ENCODE measurements around the gene SCGN.
"Not testable (repeated sequence)": the region's sequence is repeated elsewhere in the genome, so short reads cannot be mapped to it uniquely, and the experiment has no call there.

SCGN gene

DNA sequence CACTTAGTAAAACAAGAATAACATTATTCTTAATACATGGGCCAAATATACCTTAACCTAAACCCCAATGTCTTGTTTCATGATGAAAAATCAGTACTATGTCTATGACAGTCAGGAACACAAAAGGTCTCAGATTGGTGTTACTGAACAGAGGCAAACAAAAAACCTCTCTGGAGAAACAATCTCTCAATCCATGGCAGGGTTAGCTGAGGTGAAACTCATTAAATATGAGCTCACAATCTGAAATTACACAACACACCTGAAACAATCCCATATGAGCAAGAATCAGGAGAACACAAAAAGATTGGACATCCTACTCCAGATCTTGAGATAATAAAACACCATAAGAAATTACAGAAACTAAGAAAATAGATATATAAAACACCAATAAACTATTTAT lies 96.0 kb downstream of the SCGN start:
- no peak overlapping the region for H3K4me3 ChIP-seq (ENCODE audit: low read depth, low read length)
- TF ChIP-seq, protein P1, sequence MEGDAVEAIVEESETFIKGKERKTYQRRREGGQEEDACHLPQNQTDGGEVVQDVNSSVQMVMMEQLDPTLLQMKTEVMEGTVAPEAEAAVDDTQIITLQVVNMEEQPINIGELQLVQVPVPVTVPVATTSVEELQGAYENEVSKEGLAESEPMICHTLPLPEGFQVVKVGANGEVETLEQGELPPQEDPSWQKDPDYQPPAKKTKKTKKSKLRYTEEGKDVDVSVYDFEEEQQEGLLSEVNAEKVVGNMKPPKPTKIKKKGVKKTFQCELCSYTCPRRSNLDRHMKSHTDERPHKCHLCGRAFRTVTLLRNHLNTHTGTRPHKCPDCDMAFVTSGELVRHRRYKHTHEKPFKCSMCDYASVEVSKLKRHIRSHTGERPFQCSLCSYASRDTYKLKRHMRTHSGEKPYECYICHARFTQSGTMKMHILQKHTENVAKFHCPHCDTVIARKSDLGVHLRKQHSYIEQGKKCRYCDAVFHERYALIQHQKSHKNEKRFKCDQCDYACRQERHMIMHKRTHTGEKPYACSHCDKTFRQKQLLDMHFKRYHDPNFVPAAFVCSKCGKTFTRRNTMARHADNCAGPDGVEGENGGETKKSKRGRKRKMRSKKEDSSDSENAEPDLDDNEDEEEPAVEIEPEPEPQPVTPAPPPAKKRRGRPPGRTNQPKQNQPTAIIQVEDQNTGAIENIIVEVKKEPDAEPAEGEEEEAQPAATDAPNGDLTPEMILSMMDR (IDR thresholded peaks at IDR 0.05; ENCODE audit: borderline replicate concordance, insufficient read depth, low read depth, low read length): no peak

DNA sequence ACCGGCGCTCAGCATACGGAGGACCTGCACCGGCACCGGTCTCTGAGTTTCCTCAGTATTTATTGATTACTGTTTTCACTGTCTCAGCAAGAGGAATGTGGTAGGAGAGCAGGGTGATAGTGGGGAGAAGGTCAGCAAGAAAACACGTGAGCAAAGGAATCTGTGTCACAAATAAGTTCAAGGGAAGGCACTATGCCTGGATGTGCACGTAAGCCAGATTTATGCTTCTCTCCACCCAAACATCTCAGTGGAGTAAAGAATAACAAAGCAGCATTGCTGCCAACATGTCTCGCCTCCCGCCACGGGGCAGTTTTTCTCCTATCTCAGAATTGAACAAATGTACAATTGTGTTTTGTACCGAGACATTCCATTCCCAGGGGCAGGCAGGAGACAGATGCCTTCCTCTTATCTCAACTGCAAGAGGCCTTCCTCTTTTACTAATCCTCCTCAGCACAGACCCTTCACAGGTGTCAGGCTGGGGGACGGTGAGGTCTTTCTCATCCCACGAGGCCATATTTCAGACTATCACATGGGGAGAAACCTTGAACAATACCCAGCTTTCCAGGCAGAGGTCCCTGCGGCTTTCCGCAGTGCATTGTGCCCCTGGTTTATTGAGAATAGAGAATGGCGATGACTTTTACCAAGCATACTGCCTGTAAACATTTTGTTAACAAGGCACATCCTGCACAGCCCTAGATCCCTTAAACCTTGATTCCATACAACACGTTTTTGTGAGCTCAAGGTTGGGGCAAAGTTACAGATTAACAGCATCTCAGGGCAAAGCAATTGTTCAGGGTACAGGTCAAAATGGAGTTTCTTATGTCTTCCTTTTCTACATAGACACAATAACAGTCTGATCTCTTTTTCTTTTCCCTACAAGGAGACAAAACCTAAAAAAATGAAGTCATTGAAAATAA lies 96.8 kb downstream of the SCGN start:
- not testable (repeated sequence) for H3K4me3 ChIP-seq (ENCODE audit: low read depth, low read length)

DNA sequence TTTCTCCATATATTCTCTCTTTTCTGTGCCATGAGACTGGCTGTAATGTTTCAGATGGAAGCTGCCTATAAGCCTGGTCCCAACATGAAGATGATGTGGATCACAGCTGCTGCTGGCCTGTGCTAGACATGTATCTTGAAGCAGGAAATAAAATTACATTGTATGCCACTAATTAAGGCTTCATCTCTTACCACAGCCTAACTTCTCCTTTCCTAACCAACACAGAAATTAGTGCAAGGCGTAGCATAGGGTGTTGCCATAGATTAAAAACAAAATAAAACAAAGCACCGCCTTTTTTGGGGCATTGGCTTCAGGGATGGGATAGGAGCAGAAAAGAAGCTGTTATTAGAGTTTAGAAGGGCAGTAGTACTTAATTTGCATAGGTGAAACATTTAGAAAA lies 97.8 kb downstream of the SCGN start:
- TF ChIP-seq, protein P1 (IDR thresholded peaks at IDR 0.05; ENCODE audit: borderline replicate concordance, insufficient read depth, low read depth, low read length): no peak
- H3K4me3 ChIP-seq (ENCODE audit: low read depth, low read length): no peak overlapping the region

DNA sequence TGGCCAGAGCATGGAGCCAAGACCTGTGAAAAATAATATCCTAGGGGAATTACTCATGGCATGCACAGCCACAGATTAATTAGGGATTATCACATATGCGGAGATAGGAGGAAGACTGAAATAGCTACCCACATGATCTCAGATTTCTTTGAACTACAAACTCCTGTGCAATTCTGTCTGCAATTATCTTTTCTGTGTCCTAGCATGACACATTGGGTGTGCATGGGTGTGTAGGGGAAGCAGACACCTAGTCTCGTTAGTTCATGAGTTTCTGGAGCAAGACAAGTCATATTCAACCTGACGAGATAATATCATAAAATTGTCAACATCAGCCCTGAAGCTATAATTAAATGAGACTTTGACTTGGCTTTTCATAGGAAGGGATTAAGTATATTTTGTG lies 98.9 kb downstream of the SCGN start:
- TF ChIP-seq, protein P1 (IDR thresholded peaks at IDR 0.05; ENCODE audit: borderline replicate concordance, insufficient read depth, low read depth, low read length): no peak

More for the DNA sequence above, 98.9 kb downstream of the SCGN start:
- H3K4me3 ChIP-seq (ENCODE audit: low read depth, low read length): no peak overlapping the region
